ENCODE results near the gene ATP6V1B1. TPM values are rescaled to one million over a fixed set of nuclear protein-coding genes. Genes with fewer than 3 reads are reported as not detected.

ATP6V1B1 gene
- total and polyA plus RNA-seq, 2 of the 13 experiments (the other 11 are each of a cell fraction or from before 2014, with no cell fraction given) = 0.58 to 1.6 TPM

- TF ChIP-seq SAP130 (CRISPR knock-in tag; IDR thresholded peaks at IDR 0.05; ENCODE audit: low read depth) = 0 out of 2 replicates have a peak, but pooled peaks have one; percentile 20
- TF ChIP-seq, protein P1, sequence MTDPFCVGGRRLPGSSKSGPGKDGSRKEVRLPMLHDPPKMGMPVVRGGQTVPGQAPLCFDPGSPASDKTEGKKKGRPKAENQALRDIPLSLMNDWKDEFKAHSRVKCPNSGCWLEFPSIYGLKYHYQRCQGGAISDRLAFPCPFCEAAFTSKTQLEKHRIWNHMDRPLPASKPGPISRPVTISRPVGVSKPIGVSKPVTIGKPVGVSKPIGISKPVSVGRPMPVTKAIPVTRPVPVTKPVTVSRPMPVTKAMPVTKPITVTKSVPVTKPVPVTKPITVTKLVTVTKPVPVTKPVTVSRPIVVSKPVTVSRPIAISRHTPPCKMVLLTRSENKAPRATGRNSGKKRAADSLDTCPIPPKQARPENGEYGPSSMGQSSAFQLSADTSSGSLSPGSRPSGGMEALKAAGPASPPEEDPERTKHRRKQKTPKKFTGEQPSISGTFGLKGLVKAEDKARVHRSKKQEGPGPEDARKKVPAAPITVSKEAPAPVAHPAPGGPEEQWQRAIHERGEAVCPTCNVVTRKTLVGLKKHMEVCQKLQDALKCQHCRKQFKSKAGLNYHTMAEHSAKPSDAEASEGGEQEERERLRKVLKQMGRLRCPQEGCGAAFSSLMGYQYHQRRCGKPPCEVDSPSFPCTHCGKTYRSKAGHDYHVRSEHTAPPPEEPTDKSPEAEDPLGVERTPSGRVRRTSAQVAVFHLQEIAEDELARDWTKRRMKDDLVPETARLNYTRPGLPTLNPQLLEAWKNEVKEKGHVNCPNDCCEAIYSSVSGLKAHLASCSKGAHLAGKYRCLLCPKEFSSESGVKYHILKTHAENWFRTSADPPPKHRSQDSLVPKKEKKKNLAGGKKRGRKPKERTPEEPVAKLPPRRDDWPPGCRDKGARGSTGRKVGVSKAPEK (CRISPR knock-in tag; IDR thresholded peaks at IDR 0.05; ENCODE audit: borderline replicate concordance) = no peak
- TF ChIP-seq ZIK1 (CRISPR knock-in tag; IDR thresholded peaks at IDR 0.05; ENCODE audit: borderline replicate concordance, low read depth) = no peak
- peak; percentile 84 for TF ChIP-seq STAG1 (CRISPR knock-in tag; IDR thresholded peaks at IDR 0.05)
- TF ChIP-seq SSRP1 (CRISPR knock-in tag; IDR thresholded peaks at IDR 0.05) = 0 out of 2 replicates have a peak, but pooled peaks have one; percentile 76
- 0 out of 2 replicates have a peak, but pooled peaks have one; percentile 42 for TF ChIP-seq IRF2 (CRISPR knock-in tag; IDR thresholded peaks at IDR 0.05)
- peak; percentile 13; the same call in 1 of the 2 replicates for TF ChIP-seq SALL1 (CRISPR knock-in tag; IDR thresholded peaks at IDR 0.05)
- TF ChIP-seq KDM3A (CRISPR knock-in tag; IDR thresholded peaks at IDR 0.05; ENCODE audit: low read depth) = 0 out of 2 replicates have a peak, but pooled peaks have one; percentile 46
- TF ChIP-seq ZNF326 (CRISPR knock-in tag; IDR thresholded peaks at IDR 0.05; ENCODE audit: borderline replicate concordance) = no peak
- peak; percentile 40 for TF ChIP-seq XRCC5 (optimal IDR thresholded peaks at IDR 0.05; ENCODE audit: low read length)
- 0 out of 2 replicates have a peak, but pooled peaks have one; percentile 19 for TF ChIP-seq ZNF331 (CRISPR knock-in tag; IDR thresholded peaks at IDR 0.05)
- TF ChIP-seq, protein P2, sequence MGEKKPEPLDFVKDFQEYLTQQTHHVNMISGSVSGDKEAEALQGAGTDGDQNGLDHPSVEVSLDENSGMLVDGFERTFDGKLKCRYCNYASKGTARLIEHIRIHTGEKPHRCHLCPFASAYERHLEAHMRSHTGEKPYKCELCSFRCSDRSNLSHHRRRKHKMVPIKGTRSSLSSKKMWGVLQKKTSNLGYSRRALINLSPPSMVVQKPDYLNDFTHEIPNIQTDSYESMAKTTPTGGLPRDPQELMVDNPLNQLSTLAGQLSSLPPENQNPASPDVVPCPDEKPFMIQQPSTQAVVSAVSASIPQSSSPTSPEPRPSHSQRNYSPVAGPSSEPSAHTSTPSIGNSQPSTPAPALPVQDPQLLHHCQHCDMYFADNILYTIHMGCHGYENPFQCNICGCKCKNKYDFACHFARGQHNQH (CRISPR knock-in tag; IDR thresholded peaks at IDR 0.05) = peak; percentile 18; the same call in 1 of the 2 replicates
- peak; percentile 80 for TF ChIP-seq SMC3 (IDR thresholded peaks at IDR 0.05; ENCODE audit: low read length)
- TF ChIP-seq HMGXB4 (CRISPR knock-in tag; IDR thresholded peaks at IDR 0.05; ENCODE audit: borderline replicate concordance in 1 of 2, low read depth in 1 of 2) = 0 out of 4 replicates have a peak, but pooled peaks of 1 of the 2 experiments have one; percentile 37
- TF ChIP-seq THAP11 (CRISPR knock-in tag; IDR thresholded peaks at IDR 0.05) = peak; percentile 53
- no peak for TF ChIP-seq PHB2 (IDR thresholded peaks at IDR 0.05; ENCODE audit: partially characterized antibody)
- 0 out of 2 replicates have a peak, but pooled peaks have one; percentile 24 for TF ChIP-seq GATAD2A (CRISPR knock-in tag; IDR thresholded peaks at IDR 0.05)
- peak; percentile 17 for TF ChIP-seq ASH2L (IDR thresholded peaks at IDR 0.05; ENCODE audit: insufficient read length, low read depth, low read length)
- no peak for TF ChIP-seq ZNF841 (CRISPR knock-in tag; IDR thresholded peaks at IDR 0.05; ENCODE audit: borderline replicate concordance)
- TF ChIP-seq ZNF589 (CRISPR knock-in tag; conservative IDR thresholded peaks at IDR 0.05) = no peak
- TF ChIP-seq ELF1 (CRISPR knock-in tag; IDR thresholded peaks at IDR 0.05) = peak; percentile 55
Measured at GRCh38 chr2:70946832-70947442, 11.2 kb downstream of the ATP6V1B1 start (continued).

Data from HepG2 (cell line).